Measurements from ENCODE around the gene TNRC18. TPM values are rescaled to one million over a fixed set of nuclear protein-coding genes. Genes with fewer than 3 reads are reported as not detected.
"Not testable (repeated sequence)": the region's sequence is repeated elsewhere in the genome, so short reads cannot be mapped to it uniquely, and the experiment has no call there.

TNRC18 gene
- total RNA-seq, 1 experiment from 2014 or later, result 91.7 TPM

DNA sequence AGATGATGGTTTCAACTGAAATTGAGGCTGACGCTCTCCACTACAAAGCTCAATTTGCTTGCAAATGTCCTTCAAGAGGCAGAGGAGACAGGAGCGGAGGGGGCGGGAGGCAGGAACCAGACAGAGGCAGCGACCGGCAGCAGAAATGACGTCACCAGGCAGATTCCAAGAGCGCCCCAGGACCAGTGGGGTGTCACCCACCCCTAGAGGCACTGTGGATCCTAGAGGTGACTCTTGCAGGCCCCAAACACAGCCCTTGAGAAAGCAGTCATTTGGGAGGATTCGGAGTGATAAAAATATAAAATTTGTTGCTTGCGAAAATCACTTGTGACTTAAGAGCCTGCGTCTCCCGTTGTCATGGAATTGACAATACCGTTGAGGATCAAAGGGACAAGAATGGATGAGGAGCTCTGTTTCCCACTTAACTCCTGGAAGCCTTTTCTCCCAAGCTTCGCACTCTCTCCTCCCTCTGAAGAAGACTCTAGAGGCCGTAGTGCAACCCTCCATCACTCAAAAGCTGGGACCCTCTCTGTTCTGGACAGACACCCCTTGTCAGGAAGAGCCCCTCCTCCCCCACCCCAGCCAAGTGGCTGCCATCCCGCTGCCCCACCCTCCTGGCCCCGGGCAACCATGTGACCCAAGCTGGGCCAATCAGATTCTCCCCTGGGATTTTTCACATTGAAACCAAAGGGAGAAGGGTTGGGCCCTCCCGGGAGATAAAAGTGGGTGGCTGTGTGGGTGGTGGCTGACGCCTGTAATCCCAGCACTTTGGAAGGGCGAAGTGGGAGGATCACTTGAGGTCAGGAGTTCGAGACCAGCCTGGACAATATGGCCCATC, 157.2 kb downstream of the TNRC18 start:
- ChIA-PET POLR2A (ENCODE audit: low non-redundant PET) (no interaction called here), CTCF (interaction anchor here (0.6 kb wide), 1 partner anchor 13 kb away, joined by 4 read pairs; no protein-coding TSS in a partner anchor)
- Histone ChIP-seq H3K36me3 (ENCODE audit: insufficient read depth, low read length, poor library complexity, severe bottlenecking) (no peaks in the 10 kb centered on the region), H3K27ac (ENCODE audit: low read depth, low read length, poor library complexity, severe bottlenecking) (no peak overlapping the region), H3K9me3 (ENCODE audit: low read depth, low read length, poor library complexity, severe bottlenecking) (no peaks in the 10 kb centered on the region), H3K4me1 (ENCODE audit: insufficient read depth, low read length, poor library complexity, severe bottlenecking) (no peaks in the 10 kb centered on the region), H3K4me3 (ENCODE audit: low read depth, low read length, poor library complexity, severe bottlenecking) (no peak overlapping the region), H3K27me3 (replicated peaks; ENCODE audit: insufficient read depth, low read depth, low read length, poor library complexity) (no peaks in the 10 kb centered on the region)
- peak; percentile 28 for DNase-seq (ENCODE audit: low spot score)
- BruUV-seq (replicated peaks), result no TSS peak
- TF ChIP-seq, protein P1, sequence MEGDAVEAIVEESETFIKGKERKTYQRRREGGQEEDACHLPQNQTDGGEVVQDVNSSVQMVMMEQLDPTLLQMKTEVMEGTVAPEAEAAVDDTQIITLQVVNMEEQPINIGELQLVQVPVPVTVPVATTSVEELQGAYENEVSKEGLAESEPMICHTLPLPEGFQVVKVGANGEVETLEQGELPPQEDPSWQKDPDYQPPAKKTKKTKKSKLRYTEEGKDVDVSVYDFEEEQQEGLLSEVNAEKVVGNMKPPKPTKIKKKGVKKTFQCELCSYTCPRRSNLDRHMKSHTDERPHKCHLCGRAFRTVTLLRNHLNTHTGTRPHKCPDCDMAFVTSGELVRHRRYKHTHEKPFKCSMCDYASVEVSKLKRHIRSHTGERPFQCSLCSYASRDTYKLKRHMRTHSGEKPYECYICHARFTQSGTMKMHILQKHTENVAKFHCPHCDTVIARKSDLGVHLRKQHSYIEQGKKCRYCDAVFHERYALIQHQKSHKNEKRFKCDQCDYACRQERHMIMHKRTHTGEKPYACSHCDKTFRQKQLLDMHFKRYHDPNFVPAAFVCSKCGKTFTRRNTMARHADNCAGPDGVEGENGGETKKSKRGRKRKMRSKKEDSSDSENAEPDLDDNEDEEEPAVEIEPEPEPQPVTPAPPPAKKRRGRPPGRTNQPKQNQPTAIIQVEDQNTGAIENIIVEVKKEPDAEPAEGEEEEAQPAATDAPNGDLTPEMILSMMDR (conservative IDR thresholded peaks at IDR 0.05; ENCODE audit: low read depth, low read length), result no peak
- no peak for TF ChIP-seq EZH2 (IDR thresholded peaks at IDR 0.05; ENCODE audit: borderline replicate concordance, low read depth, low read length, poor library complexity, severe bottlenecking)
- intact Hi-C loops (cut with micrococcal nuclease; ENCODE audit: unreplicated experiment), result no loop called here

DNA sequence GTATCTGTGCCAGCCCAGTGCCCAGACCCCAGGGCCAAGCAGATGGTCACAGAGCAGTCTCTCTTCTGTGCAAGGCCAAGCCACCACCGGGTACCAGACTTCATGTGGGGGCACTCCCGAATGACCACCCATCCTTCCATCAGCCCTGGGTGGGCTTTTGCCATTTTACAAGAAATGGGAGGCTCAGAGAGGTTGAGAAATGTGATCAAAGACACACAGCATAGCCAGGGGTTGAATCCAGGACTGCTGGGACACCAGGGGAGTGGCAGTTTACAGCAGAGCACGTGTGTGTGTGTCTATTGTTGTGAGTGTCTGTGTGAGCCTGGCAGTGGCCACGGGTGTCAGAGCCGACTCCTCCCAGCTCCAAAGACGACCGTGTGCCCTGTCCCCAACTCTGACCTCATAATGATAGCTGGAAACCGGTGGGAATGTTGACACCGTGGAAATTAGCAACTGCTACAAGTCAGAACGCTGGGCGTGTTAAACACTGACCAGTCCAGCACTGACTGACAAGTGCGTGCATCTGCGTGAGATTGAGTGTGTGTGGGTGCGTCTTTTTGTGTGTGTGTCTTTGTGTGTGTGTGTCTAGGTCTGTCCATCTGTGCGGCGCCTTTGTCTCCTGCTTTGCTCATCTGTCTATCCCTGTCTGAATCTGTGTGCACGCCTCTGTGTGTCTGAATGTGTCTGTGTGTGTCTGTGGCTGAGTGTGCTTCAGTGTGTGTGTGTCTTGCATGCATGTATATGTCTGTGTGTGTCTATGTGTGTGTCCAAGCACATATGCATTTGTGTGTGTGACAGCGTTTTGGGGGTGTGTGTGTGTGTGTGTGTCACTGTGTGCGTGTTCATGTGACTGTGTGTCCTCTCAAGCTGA, 158.1 kb downstream of the TNRC18 start:
- H3K4me3 ChIP-seq (ENCODE audit: low read depth, low read length, poor library complexity, severe bottlenecking), result no peak overlapping the region
- no TSS peak for BruUV-seq (replicated peaks)
- CTCF ChIA-PET, result interaction anchor here (0.6 kb wide), 2 partner anchors 12 to 15 kb away, joined by 3 to 4 read pairs; no protein-coding TSS in a partner anchor

DNA sequence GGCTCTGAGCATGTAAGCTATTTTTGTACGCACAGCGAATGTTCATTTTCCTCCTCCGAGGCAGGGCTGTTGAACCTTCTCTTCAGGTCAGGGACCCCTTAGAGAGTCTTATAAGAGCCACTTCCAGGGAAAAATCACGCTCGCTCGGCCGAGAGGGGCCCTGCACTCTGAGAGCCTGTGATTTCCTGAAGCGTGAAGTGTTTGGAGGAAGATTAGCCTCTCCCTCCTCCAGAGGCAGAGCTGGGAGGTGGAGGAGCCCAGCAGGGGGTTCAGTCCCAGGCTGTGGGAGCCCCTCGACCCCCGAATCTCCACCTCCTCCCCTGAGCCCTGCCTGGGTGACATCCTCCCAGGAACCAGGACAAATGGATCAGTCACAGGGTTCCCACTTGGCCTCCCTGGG, 160.6 kb downstream of the TNRC18 start:
- H3K4me1 ChIP-seq (ENCODE audit: insufficient read depth, low read length, poor library complexity, severe bottlenecking); intact Hi-C loops (cut with micrococcal nuclease; ENCODE audit: unreplicated experiment); H3K27ac ChIP-seq (ENCODE audit: low read depth, low read length, poor library complexity, severe bottlenecking); POLR2A ChIA-PET (ENCODE audit: low non-redundant PET); DNase-seq (ENCODE audit: low spot score); BruUV-seq (replicated peaks); H3K4me3 ChIP-seq (ENCODE audit: low read depth, low read length, poor library complexity, severe bottlenecking); H3K36me3 ChIP-seq (ENCODE audit: insufficient read depth, low read length, poor library complexity, severe bottlenecking); H3K27me3 ChIP-seq (replicated peaks; ENCODE audit: insufficient read depth, low read depth, low read length, poor library complexity); H3K9me3 ChIP-seq (ENCODE audit: low read depth, low read length, poor library complexity, severe bottlenecking): not testable (repeated sequence)
- CTCF ChIA-PET, result interaction anchor here (0.7 kb wide), 1 partner anchor 311 kb away, joined by 3 read pairs; no protein-coding TSS in a partner anchor

More for the DNA sequence above, 158.1 kb downstream of the TNRC18 start:
- H3K9me3 ChIP-seq (ENCODE audit: low read depth, low read length, poor library complexity, severe bottlenecking), result no peaks in the 10 kb centered on the region
- TF ChIP-seq EZH2 (IDR thresholded peaks at IDR 0.05; ENCODE audit: borderline replicate concordance, low read depth, low read length, poor library complexity, severe bottlenecking), result no peak
- TF ChIP-seq, protein P1 (conservative IDR thresholded peaks at IDR 0.05; ENCODE audit: low read depth, low read length), result no peak
- H3K36me3 ChIP-seq (ENCODE audit: insufficient read depth, low read length, poor library complexity, severe bottlenecking), result no peaks in the 10 kb centered on the region
- no peak for DNase-seq (ENCODE audit: low spot score)
- H3K4me1 ChIP-seq (ENCODE audit: insufficient read depth, low read length, poor library complexity, severe bottlenecking), result no peaks in the 10 kb centered on the region
- no peak overlapping the region for H3K27ac ChIP-seq (ENCODE audit: low read depth, low read length, poor library complexity, severe bottlenecking)
- POLR2A ChIA-PET (ENCODE audit: low non-redundant PET), result no interaction called here
- no peaks in the 10 kb centered on the region for H3K27me3 ChIP-seq (replicated peaks; ENCODE audit: insufficient read depth, low read depth, low read length, poor library complexity)
- intact Hi-C loops (cut with micrococcal nuclease; ENCODE audit: unreplicated experiment), result no loop called here

DNA sequence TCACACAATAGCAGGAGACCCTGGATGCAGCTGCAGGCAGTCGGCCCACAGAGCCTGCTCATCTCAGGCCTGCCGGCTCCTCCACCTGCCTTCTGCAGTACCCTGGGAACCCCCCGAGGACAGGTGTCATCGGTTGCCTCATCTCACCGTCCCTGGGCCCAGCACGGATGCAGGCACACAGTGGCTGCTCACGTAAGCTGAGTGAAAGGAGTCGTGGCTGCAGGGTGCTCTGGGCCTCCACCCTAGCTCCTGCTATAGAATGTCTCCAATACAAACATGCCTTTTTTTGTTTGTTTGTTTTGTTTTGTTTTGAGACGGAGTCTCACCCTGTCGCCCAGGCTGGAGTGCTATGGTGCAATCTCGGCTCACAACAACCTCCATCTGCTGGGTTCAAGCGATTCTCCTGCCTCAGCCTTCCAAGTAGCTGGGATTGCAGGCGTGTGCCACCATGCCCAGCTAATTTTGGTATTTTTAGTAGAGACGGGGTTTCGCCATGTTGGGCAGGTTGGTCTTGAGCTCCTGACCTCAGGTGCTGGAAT, 163.0 kb downstream of the TNRC18 start:
- POLR2A ChIA-PET (ENCODE audit: low non-redundant PET); H3K27me3 ChIP-seq (replicated peaks; ENCODE audit: insufficient read depth, low read depth, low read length, poor library complexity); BruUV-seq (replicated peaks); intact Hi-C loops (cut with micrococcal nuclease; ENCODE audit: unreplicated experiment); H3K36me3 ChIP-seq (ENCODE audit: insufficient read depth, low read length, poor library complexity, severe bottlenecking); H3K4me3 ChIP-seq (ENCODE audit: low read depth, low read length, poor library complexity, severe bottlenecking); CTCF ChIA-PET; H3K9me3 ChIP-seq (ENCODE audit: low read depth, low read length, poor library complexity, severe bottlenecking); H3K4me1 ChIP-seq (ENCODE audit: insufficient read depth, low read length, poor library complexity, severe bottlenecking); DNase-seq (ENCODE audit: low spot score); H3K27ac ChIP-seq (ENCODE audit: low read depth, low read length, poor library complexity, severe bottlenecking): not testable (repeated sequence)
